ENCODE results near the gene MAST4.

The MAST4 gene

DNA sequence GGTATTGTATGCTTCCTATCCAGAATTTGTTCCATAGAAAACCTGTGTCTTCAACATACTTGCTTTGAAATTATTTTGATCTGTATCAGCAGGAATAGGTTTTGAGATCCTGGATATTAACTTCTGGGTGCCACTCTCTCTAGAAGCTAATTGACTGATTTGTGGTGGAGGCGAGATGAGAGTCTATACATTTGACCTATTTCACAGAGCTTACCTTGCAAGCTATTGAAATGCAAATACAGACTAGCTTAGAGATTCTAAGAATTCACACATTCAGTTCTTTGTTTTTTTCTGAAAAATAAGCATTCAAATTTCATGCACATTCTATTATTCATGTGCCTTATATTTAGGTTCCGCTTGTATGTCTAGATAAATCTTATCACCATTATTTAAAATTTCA, 246.3 kb downstream of the MAST4 start:
- no peak for DNase-seq (ENCODE audit: low read depth in 2 of 2)

DNA sequence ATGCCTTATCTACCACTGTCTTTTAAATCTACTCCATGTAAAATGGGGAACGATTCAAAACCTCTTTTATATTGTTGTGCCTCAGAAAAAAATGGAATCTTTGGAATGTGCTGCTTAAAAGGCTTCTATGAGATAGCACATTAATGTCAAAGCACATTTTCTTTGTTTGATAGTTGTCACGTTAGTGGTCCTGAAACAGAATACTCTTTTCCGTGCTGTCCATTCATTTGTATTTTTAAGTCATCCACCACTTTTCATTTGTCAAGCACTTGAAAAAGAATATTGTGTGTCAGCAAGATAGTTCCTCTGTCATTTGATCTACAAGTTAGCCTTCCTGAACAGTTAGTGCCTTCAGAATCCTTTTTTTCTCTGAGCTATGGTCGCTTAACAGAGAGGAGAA, 246.9 kb downstream of the MAST4 start:
- DNase-seq (ENCODE audit: low read depth in 2 of 2) = no peak

DNA sequence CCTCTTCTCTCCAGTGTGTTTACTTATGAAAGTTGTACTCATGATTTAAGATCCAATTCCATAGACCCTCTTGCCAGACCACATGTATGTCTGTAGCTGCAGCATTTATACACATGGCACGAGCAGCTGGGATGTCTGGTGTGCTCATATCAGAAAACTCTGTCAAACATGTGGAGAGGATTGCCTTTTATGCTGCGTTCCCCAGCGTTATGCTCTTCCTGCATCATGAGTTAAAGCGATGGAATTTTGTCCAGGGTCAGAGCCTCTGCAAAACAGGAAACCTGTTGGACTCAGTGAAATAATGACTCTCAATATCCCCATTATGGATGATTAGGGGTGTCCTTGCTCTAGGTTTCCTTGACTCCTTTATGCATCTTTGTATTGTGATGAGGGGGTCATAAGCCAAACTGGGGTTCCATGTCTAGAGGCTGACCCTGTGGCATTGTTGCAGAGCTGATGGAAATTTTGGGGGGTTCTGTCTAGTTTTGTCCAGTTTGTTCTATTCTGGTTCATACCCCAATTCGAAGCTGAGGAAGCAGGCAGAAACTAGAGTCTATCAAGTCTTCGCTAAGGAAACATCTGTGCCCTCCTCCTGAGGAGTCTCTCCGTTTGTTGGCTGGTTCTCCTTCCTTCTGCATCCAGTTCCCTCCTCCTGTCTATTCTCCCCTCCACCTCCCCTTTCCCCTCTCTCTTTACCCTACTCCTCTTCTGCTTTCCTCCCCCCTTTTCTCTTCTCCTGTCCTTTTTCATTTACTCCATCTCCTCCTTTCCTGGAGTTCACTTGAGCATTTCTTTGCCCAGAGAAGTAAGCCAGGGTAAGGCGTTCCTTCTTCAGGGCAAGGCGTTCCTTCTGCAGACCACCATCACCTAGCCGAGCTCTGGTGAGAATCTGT, 252.8 kb downstream of the MAST4 start:
- no peak for DNase-seq (ENCODE audit: low read depth in 2 of 2)

GRCh38 chr5:66849803-66850202, 253.6 kb downstream of the MAST4 start:
- no peak for DNase-seq (ENCODE audit: low read depth in 2 of 2)

DNA sequence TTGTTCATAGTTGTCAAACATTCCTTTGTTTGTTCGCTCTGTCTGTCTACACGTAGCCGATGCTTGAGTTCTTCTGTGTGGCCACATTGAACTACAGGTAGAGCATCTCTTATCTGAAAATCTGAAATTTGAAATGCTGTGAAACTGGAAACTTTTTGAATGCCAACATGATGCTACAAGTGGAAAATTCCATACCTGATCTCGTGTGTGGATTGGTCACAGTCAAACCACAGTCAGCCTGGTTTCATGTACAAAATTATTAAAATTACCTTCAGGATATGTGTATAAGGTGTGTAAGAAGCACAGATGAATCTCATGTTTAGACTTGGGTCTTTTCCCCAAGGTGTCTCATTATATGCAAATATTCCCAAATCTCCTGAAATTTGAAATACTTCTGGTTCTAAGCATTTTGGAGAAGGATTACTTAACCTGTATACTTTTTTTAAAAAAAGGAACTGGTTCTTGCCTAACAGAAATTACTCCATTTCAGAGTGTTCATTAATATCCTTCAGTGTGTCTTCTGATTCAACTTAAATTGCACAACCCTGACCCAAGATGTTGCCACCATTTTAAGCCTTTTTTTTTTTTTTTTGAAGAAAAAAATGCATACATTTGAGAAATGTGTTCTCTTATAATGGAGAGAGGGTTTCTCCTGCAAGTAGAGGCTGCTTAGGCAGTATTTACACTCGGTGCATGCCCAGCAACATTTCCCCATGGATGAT, 254.3 kb downstream of the MAST4 start:
- DNase-seq (ENCODE audit: low read depth in 2 of 2) = no peak

GRCh38 chr5:66851306-66851705, 255.1 kb downstream of the MAST4 start:
- DNase-seq (ENCODE audit: low read depth in 2 of 2) = no peak

- no peak for DNase-seq (ENCODE audit: low read depth in 2 of 2)
These were observed 258.2 kb downstream of the MAST4 start for GRCh38 chr5:66854416-66854815.

- no peak for DNase-seq (ENCODE audit: low read depth in 2 of 2)
These were observed 260.0 kb downstream of the MAST4 start for GRCh38 chr5:66856041-66856805.

DNA sequence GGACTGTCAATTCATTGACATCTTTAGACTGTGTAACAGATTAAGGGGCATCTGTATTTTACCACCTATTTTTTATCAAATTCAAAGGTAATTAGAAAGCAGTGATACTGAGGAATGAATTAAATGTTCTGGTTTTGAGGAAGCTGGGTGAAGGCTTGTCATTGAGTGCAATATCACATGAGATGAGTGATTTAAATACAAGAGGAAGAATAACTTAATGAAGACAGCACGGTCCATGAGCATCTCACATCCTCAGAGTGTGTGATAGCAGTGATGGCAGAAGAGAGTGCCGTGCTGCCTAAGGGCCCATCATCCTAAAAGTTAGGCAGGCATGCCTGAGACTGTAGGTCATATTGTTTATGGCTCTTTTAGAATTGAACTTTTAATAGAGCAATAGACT, 263.3 kb downstream of the MAST4 start:
- DNase-seq (ENCODE audit: low read depth in 2 of 2) = no peak

GRCh38 chr5:66860199-66860975, 264.2 kb downstream of the MAST4 start:
- DNase-seq (ENCODE audit: low read depth in 2 of 2) = no peak

GRCh38 chr5:66861402-66861801, 265.2 kb downstream of the MAST4 start:
- no peak for DNase-seq (ENCODE audit: low read depth in 2 of 2)

- no peak for DNase-seq (ENCODE audit: low read depth in 2 of 2)
These were observed 265.8 kb downstream of the MAST4 start for GRCh38 chr5:66862020-66862419.

- DNase-seq (ENCODE audit: low read depth in 2 of 2) = no peak
These were observed 267.3 kb downstream of the MAST4 start for GRCh38 chr5:66863243-66864170.

GRCh38 chr5:66864240-66864884, 268.2 kb downstream of the MAST4 start:
- DNase-seq (ENCODE audit: low read depth in 2 of 2) = no peak

DNA sequence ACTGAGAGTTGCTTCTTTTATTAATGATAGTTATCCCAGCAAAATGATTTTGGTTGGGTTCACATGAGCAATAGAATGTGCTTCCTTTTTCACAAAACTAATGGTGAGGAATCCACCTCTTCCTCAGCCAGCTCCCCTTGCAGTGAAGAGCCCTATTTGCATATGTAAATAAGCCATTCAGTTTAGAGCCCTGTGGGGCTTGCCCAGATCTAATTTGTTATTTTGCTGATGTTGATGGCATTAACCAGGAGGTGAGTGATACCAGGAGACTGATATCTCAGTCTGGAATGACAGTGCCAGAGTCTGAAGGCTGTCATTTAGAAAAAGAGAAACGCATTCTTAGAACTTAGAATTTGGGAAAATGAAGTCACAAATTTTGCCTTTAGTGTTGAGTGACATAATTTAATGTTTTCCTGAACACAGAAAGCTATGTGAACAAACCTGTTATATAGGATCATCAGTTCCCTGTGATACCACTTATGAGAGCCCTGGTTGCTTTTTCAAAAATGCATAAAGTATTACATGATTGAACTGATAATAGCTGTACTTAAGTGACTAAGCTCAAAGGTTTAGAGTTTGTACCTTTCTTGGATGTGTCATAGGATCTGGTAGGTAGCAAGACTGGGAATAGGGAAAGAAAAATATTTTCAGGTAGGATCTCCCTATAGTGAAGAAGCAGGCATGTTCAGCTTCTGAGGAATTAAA, 271.6 kb downstream of the MAST4 start:
- DNase-seq (ENCODE audit: low read depth in 2 of 2) = no peak

DNA sequence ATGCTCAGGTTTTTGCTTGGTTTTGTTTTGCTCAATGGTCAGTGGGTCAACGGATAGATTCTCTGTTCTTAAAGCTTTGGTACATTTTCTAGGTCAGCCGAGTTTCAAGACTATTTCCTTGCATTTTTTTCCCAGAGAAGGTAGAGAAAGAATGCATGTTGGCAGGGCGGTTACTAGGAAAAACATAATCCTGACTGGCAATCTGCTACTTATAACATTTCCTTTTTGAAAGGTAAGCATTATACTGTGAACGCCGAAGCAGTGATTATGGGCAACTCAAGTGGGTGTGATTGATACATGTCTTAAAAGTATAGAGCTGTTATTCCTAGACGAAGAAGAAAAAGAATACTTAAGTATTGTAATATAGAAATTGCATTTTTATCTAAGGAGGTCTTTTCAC, 273.2 kb downstream of the MAST4 start:
- no peak for DNase-seq (ENCODE audit: low read depth in 2 of 2)

DNA sequence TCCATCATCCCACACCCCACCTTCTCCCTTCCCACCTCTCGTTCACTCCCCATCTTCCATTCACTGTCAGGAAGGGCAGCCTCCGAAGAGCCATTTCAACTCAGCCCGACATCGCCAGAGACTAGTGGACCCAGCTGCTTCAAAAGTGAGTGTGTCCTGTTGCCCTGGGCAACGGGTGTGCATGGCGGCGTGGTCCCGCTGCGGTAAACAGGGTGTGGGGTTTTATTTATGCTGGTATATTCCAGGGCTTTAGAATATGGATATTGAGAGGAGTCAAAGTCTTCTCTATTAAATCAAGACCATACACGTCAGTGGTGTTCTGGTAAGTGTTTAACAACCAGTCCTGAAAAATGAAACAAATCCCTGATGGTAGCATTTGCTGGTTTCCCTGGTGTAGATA, 274.5 kb downstream of the MAST4 start:
- no peak for DNase-seq (ENCODE audit: low read depth in 2 of 2)

- no peak for DNase-seq (ENCODE audit: low read depth in 2 of 2)
These were observed 275.5 kb downstream of the MAST4 start for GRCh38 chr5:66871651-66872050.

- no peak for DNase-seq (ENCODE audit: low read depth in 2 of 2)
These were observed 276.6 kb downstream of the MAST4 start for GRCh38 chr5:66872736-66873331.
